K562 (cell line): ENCODE measurements around the gene SMARCA4. TPM values are rescaled to one million over a fixed set of nuclear protein-coding genes. Genes with fewer than 3 reads are reported as not detected.

Experiments used
- BHLHE40 ChIP-seq: IDR thresholded peaks from 2 replicates; pipeline ENCODE4 v1.6.1; 2011; ENCODE audit warnings: low read length, improper control_type of control experiment
- HNRNPL ChIP-seq: fragments of 200-400 bp; formaldehyde crosslinking; IDR thresholded peaks from 2 replicates; pipeline ENCODE4 v1.6.1; 2017; ENCODE audit warnings: low read depth, mild to moderate bottlenecking, low read length
- L3MBTL2 ChIP-seq: fragments of 450-650 bp; IDR thresholded peaks from 2 replicates; pipeline ENCODE4 v1.6.1; 2016; ENCODE audit warnings: mild to moderate bottlenecking, moderate library complexity
- NEUROD1 ChIP-seq: fragments of 150-350 bp; IDR thresholded peaks from 2 replicates; pipeline ENCODE4 v1.6.1; 2014; ENCODE audit warnings: borderline replicate concordance, low read length, low read depth; ENCODE audit not compliant: partially characterized antibody
- NFATC3 ChIP-seq: fragments of 450-650 bp; IDR thresholded peaks from 2 replicates; pipeline ENCODE4 v1.6.1; 2017; ENCODE audit warnings: mild to moderate bottlenecking
- NFE2 ChIP-seq: IDR thresholded peaks from 2 replicates; pipeline ENCODE4 v1.6.1; 2014; ENCODE audit warnings: antibody characterized with exemption, low read depth
- PHF8 ChIP-seq: fragments of 200-600 bp; sonication (generic); IDR thresholded peaks from 2 replicates; pipeline ENCODE4 v1.6.1; 2012; ENCODE audit warnings: mixed run types, mild to moderate bottlenecking, inconsistent platforms, low read length, moderate library complexity, borderline replicate concordance
- PTBP1 ChIP-seq: fragments of 200-400 bp; formaldehyde crosslinking; IDR thresholded peaks from 2 replicates; pipeline ENCODE4 v1.6.1; 2017; ENCODE audit warnings: low read depth, low read length
- RBM39 ChIP-seq: fragments of 200-400 bp; formaldehyde crosslinking; optimal IDR thresholded peaks from 2 replicates; pipeline ENCODE3; 2018; ENCODE audit warnings: low read depth, low read length
- RERE ChIP-seq: sonication (generic); formaldehyde crosslinking; IDR thresholded peaks from 2 replicates; pipeline ENCODE4 v1.8.0; 2023; ENCODE audit warnings: missing genetic modification reagents, mild to moderate bottlenecking, borderline replicate concordance
- SIN3A ChIP-seq, 2 experiments: fragments of 150-350 bp in 1 of 2; IDR thresholded peaks; 2 replicates each; pipeline ENCODE4 v1.6.1; 2011 to 2016; ENCODE audit warnings: borderline replicate concordance in 2 of 2, low read depth in 2 of 2, low read length in 2 of 2, mild to moderate bottlenecking in 2 of 2, moderate library complexity in 2 of 2; ENCODE audit not compliant: control insufficient read depth in 1 of 2
- SMAD2 ChIP-seq: fragments of 150-350 bp; IDR thresholded peaks from 2 replicates; pipeline ENCODE4 v1.6.1; 2014; ENCODE audit warnings: low read depth, mild to moderate bottlenecking, low read length
- SRSF9 ChIP-seq: fragments of 200-400 bp; formaldehyde crosslinking; IDR thresholded peaks from 2 replicates; pipeline ENCODE4 v1.6.1; 2017; ENCODE audit warnings: low read depth, low read length, borderline replicate concordance
- TRIM28 ChIP-seq: fragments of 450-650 bp; IDR thresholded peaks from 2 replicates; pipeline ENCODE4 v1.6.1; 2017
- ZNF436 ChIP-seq: fragments of 250-450, 450-650 bp; sonication (Bioruptor Pico); formaldehyde crosslinking; IDR thresholded peaks from 2 replicates; pipeline ENCODE4 v1.7.0; 2020; ENCODE audit warnings: mild to moderate bottlenecking
- polyA plus RNA-seq, 8 experiments: library from polyadenylated mRNA; depleted of rRNA in 4 of 8; stranded (reverse) in 5 of 8; unstranded in 3 of 8; fragments of >200 nt; fragmentation: Nextera tagmentation in 2 of 8; fragmentation: Illumina TruSeq in 1 of 8; extraction: Ambion mirVana in 2 of 8; extraction: Trizol in 1 of 8; gene quantifications; 2 replicates each; pipeline versions ENCODE4 v1.2.1 to v1.2.3, GENCODE V29; 2011 to 2014; ENCODE audit warnings: inconsistent platforms in 1 of 8, missing spikeins in 1 of 8
- total RNA-seq, 7 experiments: library from RNA; depleted of rRNA in 6 of 7; stranded (reverse); fragments of >200 nt in 6 of 7; fragmentation: Illumina TruSeq in 2 of 7; extraction: Trizol in 2 of 7; gene quantifications; 2 replicates each; pipeline versions ENCODE4 v1.2.1 to v1.2.3, GENCODE V29; 2011 to 2021; ENCODE audit warnings: low replicate concordance in 1 of 7
- TF ChIP-seq, protein P1 (sequence below): fragments of 450-650 bp; formaldehyde crosslinking; IDR thresholded peaks from 2 replicates; pipeline ENCODE4 v1.4.0; 2020; ENCODE audit warnings: mild to moderate bottlenecking, moderate library complexity
- TF ChIP-seq, protein P2 (sequence below), 2 experiments: fragments of 450-650 bp in 1 of 2; sonication (generic) in 1 of 2; formaldehyde crosslinking in 1 of 2; IDR thresholded peaks in 1 of 2; conservative IDR thresholded peaks in 1 of 2; 2 replicates each; pipeline versions ENCODE4 v1.6.1 to v1.8.1; 2016 to 2023; ENCODE audit warnings: mild to moderate bottlenecking in 2 of 2, moderate library complexity in 2 of 2, inconsistent platforms in 1 of 2, missing genetic modification reagents in 1 of 2
- TF ChIP-seq, protein P3 (sequence below): sonication (generic); formaldehyde crosslinking; IDR thresholded peaks from 2 replicates; pipeline ENCODE4 v1.8.0; 2022; ENCODE audit warnings: mild to moderate bottlenecking, missing genetic modification reagents

Gene SMARCA4
- total and polyA plus RNA-seq, 9 of the 15 experiments (the other 6 are each of a cell fraction or from before 2014, with no cell fraction given) = 19.3 to 207 (median 52.1) TPM

- TF ChIP-seq, protein P1, sequence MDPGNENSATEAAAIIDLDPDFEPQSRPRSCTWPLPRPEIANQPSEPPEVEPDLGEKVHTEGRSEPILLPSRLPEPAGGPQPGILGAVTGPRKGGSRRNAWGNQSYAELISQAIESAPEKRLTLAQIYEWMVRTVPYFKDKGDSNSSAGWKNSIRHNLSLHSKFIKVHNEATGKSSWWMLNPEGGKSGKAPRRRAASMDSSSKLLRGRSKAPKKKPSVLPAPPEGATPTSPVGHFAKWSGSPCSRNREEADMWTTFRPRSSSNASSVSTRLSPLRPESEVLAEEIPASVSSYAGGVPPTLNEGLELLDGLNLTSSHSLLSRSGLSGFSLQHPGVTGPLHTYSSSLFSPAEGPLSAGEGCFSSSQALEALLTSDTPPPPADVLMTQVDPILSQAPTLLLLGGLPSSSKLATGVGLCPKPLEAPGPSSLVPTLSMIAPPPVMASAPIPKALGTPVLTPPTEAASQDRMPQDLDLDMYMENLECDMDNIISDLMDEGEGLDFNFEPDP (CRISPR knock-in tag) = no peak
- TF ChIP-seq, protein P2, sequence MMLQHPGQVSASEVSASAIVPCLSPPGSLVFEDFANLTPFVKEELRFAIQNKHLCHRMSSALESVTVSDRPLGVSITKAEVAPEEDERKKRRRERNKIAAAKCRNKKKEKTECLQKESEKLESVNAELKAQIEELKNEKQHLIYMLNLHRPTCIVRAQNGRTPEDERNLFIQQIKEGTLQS (IDR thresholded peaks at IDR 0.05) = no peak
- TF ChIP-seq, protein P2 (CRISPR knock-in tag; conservative IDR thresholded peaks at IDR 0.05) = no peak
- TF ChIP-seq NFATC3 (no peak), SRSF9 (no peak), SIN3A (IDR thresholded peaks at IDR 0.05; ENCODE audit: borderline replicate concordance in 2 of 2, control insufficient read depth in 1 of 2, low read depth in 2 of 2, low read length in 2 of 2) (peak; percentile 67 to 75; a peak in 3 of 4 replicates), L3MBTL2 (0 out of 2 replicates have a peak, but pooled peaks have one; percentile 6), PTBP1 (no peak), PHF8 (peak; percentile 49; the same call in 1 of the 2 replicates), SMAD2 (no peak), RERE (CRISPR knock-in tag) (no peak), HNRNPL (no peak), ZNF436 (CRISPR knock-in tag) (0 out of 2 replicates have a peak, but pooled peaks have one; percentile 15), TRIM28 (no peak), BHLHE40 (no peak), NEUROD1 (peak; percentile 56), NFE2 (no peak), RBM39 (no peak)
- TF ChIP-seq, protein P3, sequence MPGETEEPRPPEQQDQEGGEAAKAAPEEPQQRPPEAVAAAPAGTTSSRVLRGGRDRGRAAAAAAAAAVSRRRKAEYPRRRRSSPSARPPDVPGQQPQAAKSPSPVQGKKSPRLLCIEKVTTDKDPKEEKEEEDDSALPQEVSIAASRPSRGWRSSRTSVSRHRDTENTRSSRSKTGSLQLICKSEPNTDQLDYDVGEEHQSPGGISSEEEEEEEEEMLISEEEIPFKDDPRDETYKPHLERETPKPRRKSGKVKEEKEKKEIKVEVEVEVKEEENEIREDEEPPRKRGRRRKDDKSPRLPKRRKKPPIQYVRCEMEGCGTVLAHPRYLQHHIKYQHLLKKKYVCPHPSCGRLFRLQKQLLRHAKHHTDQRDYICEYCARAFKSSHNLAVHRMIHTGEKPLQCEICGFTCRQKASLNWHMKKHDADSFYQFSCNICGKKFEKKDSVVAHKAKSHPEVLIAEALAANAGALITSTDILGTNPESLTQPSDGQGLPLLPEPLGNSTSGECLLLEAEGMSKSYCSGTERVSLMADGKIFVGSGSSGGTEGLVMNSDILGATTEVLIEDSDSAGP (CRISPR knock-in tag) = no peak
Measured at GRCh38 chr19:11090264-11090996, 129.6 kb downstream of the SMARCA4 start (continued).
